ENCODE results near the gene SLC26A9. TPM values are rescaled to one million over a fixed set of nuclear protein-coding genes. Genes with fewer than 3 reads are reported as not detected.
A peak's percentile ranks its signal among the peaks of the same experiment; 100 is the strongest.

The SLC26A9 gene
- total RNA-seq, 1 experiment from 2014 or later = not detected

DNA sequence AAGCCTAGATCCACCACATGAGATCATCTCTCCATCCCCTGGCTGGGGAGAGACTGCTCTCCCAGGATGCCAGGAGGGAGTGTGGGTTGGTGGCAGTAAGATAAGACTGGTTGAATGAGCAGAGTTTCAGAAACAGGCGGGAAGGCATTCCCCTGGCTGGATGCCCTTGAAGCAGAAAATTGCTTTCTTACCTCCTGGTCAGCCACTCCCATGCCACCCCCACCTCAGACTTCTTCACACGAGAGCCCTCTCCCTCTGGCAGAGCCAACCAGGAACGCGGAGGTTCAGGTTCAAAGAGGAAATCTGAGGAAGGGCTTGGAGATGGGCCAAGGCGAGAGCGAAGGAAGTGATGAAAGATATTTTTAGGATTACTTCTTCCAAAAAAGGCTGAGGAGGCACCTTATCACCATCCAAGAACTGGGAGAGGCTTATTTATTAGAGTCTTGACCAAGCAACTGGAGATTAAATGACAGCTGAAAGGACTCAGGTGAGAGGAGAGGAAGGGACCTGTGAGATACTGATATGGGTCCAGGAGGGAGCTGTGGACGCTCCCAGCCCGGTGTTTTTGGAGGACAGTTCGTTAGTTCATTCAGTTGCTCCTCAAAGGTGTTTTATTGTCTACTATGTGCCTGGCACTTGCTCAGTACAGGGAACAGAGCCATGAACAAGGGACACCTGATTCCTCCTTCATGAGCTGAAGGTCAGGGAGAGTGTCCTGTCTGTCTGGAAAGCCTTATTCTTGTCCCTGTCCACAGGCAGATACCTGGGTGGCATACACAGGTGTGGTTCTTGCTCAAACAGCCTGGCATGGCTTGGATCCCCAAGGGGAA lies 18.9 kb upstream of the SLC26A9 start:
- Histone ChIP-seq H2AFZ (ENCODE audit: low read length) (no peak overlapping the region), H3K27ac (ENCODE audit: low read length) (no peak overlapping the region), H3K4me2 (ENCODE audit: low read length) (no peak overlapping the region), H3K9me3 (ENCODE audit: low read length) (no peaks in the 10 kb centered on the region), H3K4me1 (ENCODE audit: insufficient read depth, low read length) (no peaks in the 10 kb centered on the region), H3K79me2 (ENCODE audit: low read length) (no peaks in the 10 kb centered on the region), H3K9me2 (replicated peaks; ENCODE audit: low read length) (no peaks in the 10 kb centered on the region), H3K4me3 (ENCODE audit: low read length) (no peak overlapping the region), H3F3A (ENCODE audit: low read length, unreplicated experiment) (no peaks in the 10 kb centered on the region), H4K20me1 (ENCODE audit: low read length) (no peaks in the 10 kb centered on the region), H3K36me3 (ENCODE audit: low read depth, low read length) (no peaks in the 10 kb centered on the region), H3K9ac (ENCODE audit: low read length) (no peak overlapping the region), H3K27me3 (ENCODE audit: low read length) (peaks cover 36% of the 10 kb centered on the region)
- DNase-seq (peak; percentile 17), ATAC-seq (no peak)
- POLR2A ChIA-PET (ENCODE audit: unreplicated experiment) = no interaction called here
- no peak for TF ChIP-seq EZH2phosphoT487 (IDR thresholded peaks at IDR 0.05; ENCODE audit: borderline replicate concordance, low read length)
- TF ChIP-seq, protein P1, sequence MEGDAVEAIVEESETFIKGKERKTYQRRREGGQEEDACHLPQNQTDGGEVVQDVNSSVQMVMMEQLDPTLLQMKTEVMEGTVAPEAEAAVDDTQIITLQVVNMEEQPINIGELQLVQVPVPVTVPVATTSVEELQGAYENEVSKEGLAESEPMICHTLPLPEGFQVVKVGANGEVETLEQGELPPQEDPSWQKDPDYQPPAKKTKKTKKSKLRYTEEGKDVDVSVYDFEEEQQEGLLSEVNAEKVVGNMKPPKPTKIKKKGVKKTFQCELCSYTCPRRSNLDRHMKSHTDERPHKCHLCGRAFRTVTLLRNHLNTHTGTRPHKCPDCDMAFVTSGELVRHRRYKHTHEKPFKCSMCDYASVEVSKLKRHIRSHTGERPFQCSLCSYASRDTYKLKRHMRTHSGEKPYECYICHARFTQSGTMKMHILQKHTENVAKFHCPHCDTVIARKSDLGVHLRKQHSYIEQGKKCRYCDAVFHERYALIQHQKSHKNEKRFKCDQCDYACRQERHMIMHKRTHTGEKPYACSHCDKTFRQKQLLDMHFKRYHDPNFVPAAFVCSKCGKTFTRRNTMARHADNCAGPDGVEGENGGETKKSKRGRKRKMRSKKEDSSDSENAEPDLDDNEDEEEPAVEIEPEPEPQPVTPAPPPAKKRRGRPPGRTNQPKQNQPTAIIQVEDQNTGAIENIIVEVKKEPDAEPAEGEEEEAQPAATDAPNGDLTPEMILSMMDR (conservative IDR thresholded peaks at IDR 0.05; ENCODE audit: low read depth, low read length) = no peak
- TF ChIP-seq EZH2 (IDR thresholded peaks at IDR 0.05; ENCODE audit: low read length, unreplicated experiment) = no peak
- intact Hi-C loops (cut with micrococcal nuclease) = no loop called here
- CTCF ChIA-PET = interaction anchor here (0.6 kb wide), 1 partner anchor 22 kb away, joined by 3 read pairs; no protein-coding TSS in a partner anchor
- BruUV-seq (replicated peaks) = no TSS peak

DNA sequence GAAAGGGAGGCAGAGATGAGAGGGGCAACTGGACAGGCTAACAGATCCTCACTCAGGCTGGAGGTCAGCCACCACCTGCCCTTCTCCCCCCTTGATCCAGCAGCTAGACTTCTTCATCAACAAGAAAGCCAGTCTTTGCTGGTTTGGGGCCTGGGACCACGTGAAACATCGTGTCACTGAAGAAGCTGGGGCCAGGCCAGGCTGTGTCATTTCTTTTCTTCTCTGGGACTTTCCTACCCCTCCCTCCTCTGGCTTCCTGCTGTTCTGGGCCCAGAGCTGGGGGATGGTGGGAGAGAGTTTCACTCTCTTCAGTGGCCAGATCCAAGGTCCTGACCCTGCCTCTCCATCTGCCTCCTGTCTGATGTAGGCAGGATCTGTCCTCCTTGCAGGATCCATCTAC lies 18.1 kb upstream of the SLC26A9 start:
- intact Hi-C loops (cut with micrococcal nuclease) = no loop called here
- TF ChIP-seq EZH2 (IDR thresholded peaks at IDR 0.05; ENCODE audit: low read length, unreplicated experiment) (no peak), EZH2phosphoT487 (IDR thresholded peaks at IDR 0.05; ENCODE audit: borderline replicate concordance, low read length) (no peak)
- TF ChIP-seq, protein P1 (conservative IDR thresholded peaks at IDR 0.05; ENCODE audit: low read depth, low read length) = no peak
- Histone ChIP-seq H3K79me2 (ENCODE audit: low read length) (no peaks in the 10 kb centered on the region), H3K36me3 (ENCODE audit: low read depth, low read length) (no peaks in the 10 kb centered on the region), H3K27ac (ENCODE audit: low read length) (no peak overlapping the region), H3K4me3 (ENCODE audit: low read length) (no peak overlapping the region), H3K27me3 (ENCODE audit: low read length) (peaks cover 44% of the 10 kb centered on the region), H3K9me3 (ENCODE audit: low read length) (no peaks in the 10 kb centered on the region), H3K9ac (ENCODE audit: low read length) (no peak overlapping the region), H3F3A (ENCODE audit: low read length, unreplicated experiment) (no peaks in the 10 kb centered on the region), H3K4me1 (ENCODE audit: insufficient read depth, low read length) (no peaks in the 10 kb centered on the region), H3K4me2 (ENCODE audit: low read length) (no peak overlapping the region), H2AFZ (ENCODE audit: low read length) (no peak overlapping the region), H4K20me1 (ENCODE audit: low read length) (no peaks in the 10 kb centered on the region), H3K9me2 (replicated peaks; ENCODE audit: low read length) (no peaks in the 10 kb centered on the region)
- ChIA-PET POLR2A (ENCODE audit: unreplicated experiment) (no interaction called here), CTCF (interaction anchor here (0.6 kb wide), 1 partner anchor 21 kb away, joined by 3 read pairs; no protein-coding TSS in a partner anchor)
- ATAC-seq = no peak
- no TSS peak for BruUV-seq (replicated peaks)
- no peak for DNase-seq

DNA sequence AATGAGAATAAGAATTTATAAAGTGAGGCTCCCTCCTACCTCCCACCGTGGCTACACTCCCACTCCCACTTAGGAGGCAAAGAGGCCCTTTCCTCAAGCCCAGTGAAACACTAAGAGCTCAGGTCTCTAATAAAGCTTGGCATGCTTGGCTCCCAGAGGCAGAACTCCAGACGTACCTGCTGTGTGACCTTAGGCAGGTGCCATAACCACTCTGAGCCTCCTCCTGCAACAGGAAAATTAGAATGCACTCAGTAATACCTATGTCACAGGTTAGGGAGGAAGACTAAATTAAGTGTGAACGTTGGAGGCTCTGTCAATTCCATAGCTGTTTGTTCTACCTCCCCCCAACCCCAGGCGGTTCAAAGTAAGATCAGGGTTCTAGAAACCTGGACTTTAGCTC lies 16.5 kb upstream of the SLC26A9 start:
- H3K27ac ChIP-seq (ENCODE audit: low read length) = no peak overlapping the region
- H3K4me3 ChIP-seq (ENCODE audit: low read length) = no peak overlapping the region
- no peaks in the 10 kb centered on the region for H4K20me1 ChIP-seq (ENCODE audit: low read length)
- H3K9me2 ChIP-seq (replicated peaks; ENCODE audit: low read length) = no peaks in the 10 kb centered on the region
- H3K79me2 ChIP-seq (ENCODE audit: low read length) = no peaks in the 10 kb centered on the region
- peaks cover 60% of the 10 kb centered on the region for H3K27me3 ChIP-seq (ENCODE audit: low read length)
- no TSS peak for BruUV-seq (replicated peaks)
- no peak for ATAC-seq
- intact Hi-C loops (cut with micrococcal nuclease) = no loop called here
- no peak overlapping the region for H2AFZ ChIP-seq (ENCODE audit: low read length)
- no peaks in the 10 kb centered on the region for H3K36me3 ChIP-seq (ENCODE audit: low read depth, low read length)
- no peaks in the 10 kb centered on the region for H3F3A ChIP-seq (ENCODE audit: low read length, unreplicated experiment)
- ChIA-PET POLR2A (ENCODE audit: unreplicated experiment) (no interaction called here), CTCF (no interaction called here)
- H3K4me1 ChIP-seq (ENCODE audit: insufficient read depth, low read length) = no peaks in the 10 kb centered on the region
- H3K4me2 ChIP-seq (ENCODE audit: low read length) = no peak overlapping the region
- TF ChIP-seq, protein P1 (conservative IDR thresholded peaks at IDR 0.05; ENCODE audit: low read depth, low read length) = no peak
- TF ChIP-seq EZH2 (IDR thresholded peaks at IDR 0.05; ENCODE audit: low read length, unreplicated experiment) = no peak
- TF ChIP-seq EZH2phosphoT487 (IDR thresholded peaks at IDR 0.05; ENCODE audit: borderline replicate concordance, low read length) = no peak
- no peak overlapping the region for H3K9ac ChIP-seq (ENCODE audit: low read length)
- H3K9me3 ChIP-seq (ENCODE audit: low read length) = no peaks in the 10 kb centered on the region
- no peak for DNase-seq
